Activated T-cell treated with anti-CD3 and anti-CD28 coated beads, Interleukin-2, amount 50 U/mL, for 72 hours (primary cell): Measurements from ENCODE around the gene KAT8. TPM values are rescaled to one million over a fixed set of nuclear protein-coding genes. Genes with fewer than 3 reads are reported as not detected.

Experiments used
- ATAC-seq, 2 donors: fragments of 150-1000 bp; cut with Tn5 transposase; replicated peaks in 1 of 2; 2 replicates each; pipeline ENCODE4 v1.10.0; 2021; ENCODE audit warnings: moderate library complexity in 2 of 2, mild to moderate bottlenecking in 1 of 2
- DNase-seq, 2 donors: peaks; one replicate each; pipeline ENCODE4 v3.0.0; 2021 to 2022; ENCODE audit warnings: mixed read lengths in 1 of 2
- H3K27ac Mint-ChIP-seq: one replicate; pipeline ENCODE4 v1.8.0; 2022; ENCODE audit warnings: mild to moderate bottlenecking, moderate library complexity, mixed read lengths
- H3K27me3 Mint-ChIP-seq: one replicate; pipeline ENCODE4 v1.8.0; 2022; ENCODE audit warnings: low read depth, mixed read lengths
- H3K36me3 Mint-ChIP-seq, 2 donors: one replicate each; pipeline ENCODE4 v1.8.0; 2022; ENCODE audit warnings: mixed read lengths in 2 of 2, mild to moderate bottlenecking in 1 of 2; ENCODE audit not compliant: insufficient read depth in 2 of 2
- H3K4me1 Mint-ChIP-seq: one replicate; pipeline ENCODE4 v1.8.0; 2022; ENCODE audit warnings: low read depth, mixed read lengths
- H3K4me3 Mint-ChIP-seq, 2 donors: one replicate each; pipeline ENCODE4 v1.8.0; 2022; ENCODE audit warnings: mild to moderate bottlenecking in 2 of 2, mixed read lengths in 2 of 2, moderate library complexity in 2 of 2
- H3K9me3 Mint-ChIP-seq, 2 donors: one replicate each; pipeline ENCODE4 v1.8.0; 2022; ENCODE audit warnings: mixed read lengths in 2 of 2
- total RNA-seq, 2 donors: library from RNA; stranded (reverse); gene quantifications; one replicate each; pipeline ENCODE4 v1.2.3, GENCODE V29; 2022

The KAT8 gene
- total RNA-seq, 2 donors from 2014 or later: 50.8 to 55.5 TPM

DNA sequence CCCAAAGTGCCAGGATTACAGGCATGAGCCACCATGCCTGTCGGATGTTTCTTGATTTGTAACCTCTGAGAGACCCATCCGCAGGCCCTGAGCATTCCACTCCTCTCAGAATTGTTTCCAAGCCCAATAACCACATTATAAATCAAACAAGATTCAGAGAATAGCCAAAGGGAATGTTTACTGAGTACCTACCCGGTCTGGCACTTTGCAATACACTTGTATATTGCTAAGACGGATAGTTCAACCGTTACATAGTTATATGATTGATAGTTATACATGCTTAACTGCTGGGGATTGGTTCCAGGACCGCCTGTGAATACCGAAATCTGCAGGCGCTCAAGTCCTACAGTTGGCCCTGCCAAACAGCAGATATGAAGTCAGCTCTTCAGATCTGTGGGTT, 3.0 kb upstream of the KAT8 start:
- ATAC-seq: no peak
- Mint-ChIP-seq H3K9me3 (no peaks in the 10 kb centered on the region), H3K4me3 (no peak overlapping the region), H3K36me3 (peaks cover 0 to 5% of the 10 kb centered on the region in 2 donors), H3K4me1 (peaks cover 40% of the 10 kb centered on the region), H3K27ac (peak overlapping the region; percentile 62), H3K27me3 (no peaks in the 10 kb centered on the region)
- no peak for DNase-seq

DNA sequence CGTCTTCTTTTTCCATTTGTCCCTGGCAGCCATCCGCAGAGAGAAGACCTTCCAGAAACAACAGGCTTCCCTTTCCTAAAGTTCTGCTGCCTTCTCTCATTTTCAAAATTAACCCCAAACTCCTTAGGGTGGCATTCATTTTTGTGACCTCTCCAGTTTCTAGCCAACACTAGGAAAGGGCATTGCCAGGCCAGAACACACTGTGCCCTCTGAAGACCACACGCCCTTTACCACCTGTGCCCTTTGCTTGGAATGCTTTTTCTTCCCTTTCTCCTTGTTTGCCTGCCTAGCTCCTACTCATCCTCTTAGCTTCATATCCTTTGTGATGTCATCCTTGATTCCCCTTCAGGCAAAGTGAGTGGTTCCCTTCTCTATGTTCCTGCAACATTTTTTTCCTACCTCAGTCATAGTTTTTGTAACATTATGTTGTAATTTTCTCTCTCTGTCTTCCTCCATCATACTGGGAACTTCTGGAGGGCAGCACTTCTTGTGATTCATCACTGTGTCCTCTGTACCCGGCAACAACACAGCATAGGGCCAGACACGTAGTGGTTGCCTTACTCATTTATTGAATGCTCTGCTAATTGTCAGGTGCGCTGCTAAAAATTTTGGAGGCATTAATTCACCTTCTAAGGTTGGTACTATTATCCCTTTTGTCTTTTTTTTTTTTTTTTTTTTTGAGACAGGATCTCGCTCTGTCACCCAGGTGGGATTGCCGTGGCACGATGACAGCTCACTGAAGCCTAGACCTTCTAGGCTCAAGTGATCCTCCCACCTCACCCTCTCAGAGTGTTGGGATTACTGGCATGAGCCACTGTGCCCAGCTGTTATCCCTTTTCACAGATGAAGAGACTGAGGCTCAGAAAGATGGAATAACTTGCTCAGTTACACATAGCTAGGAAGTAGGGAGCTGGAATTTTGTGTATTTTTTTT, 1.0 kb downstream of the KAT8 start:
- peaks cover 36% of the 10 kb centered on the region for H3K4me1 Mint-ChIP-seq
- no peak for DNase-seq
- H3K36me3 Mint-ChIP-seq: peaks cover 4 to 18% of the 10 kb centered on the region in 2 donors
- H3K27me3 Mint-ChIP-seq: no peaks in the 10 kb centered on the region
- peak overlapping the region; percentile 82 for H3K4me3 Mint-ChIP-seq
- H3K9me3 Mint-ChIP-seq: no peaks in the 10 kb centered on the region
- peak overlapping the region; percentile 71 for H3K27ac Mint-ChIP-seq
- no peak for ATAC-seq

- Mint-ChIP-seq H3K27ac (no peak overlapping the region), H3K36me3 (peaks cover 4 to 17% of the 10 kb centered on the region in 2 donors), H3K4me3 (no peak overlapping the region), H3K27me3 (no peaks in the 10 kb centered on the region), H3K9me3 (no peaks in the 10 kb centered on the region), H3K4me1 (peaks cover 23% of the 10 kb centered on the region)
- no peak for ATAC-seq
- no peak for DNase-seq
Measured at GRCh38 chr16:31120129-31120528, 2.7 kb downstream of the KAT8 start.

DNA sequence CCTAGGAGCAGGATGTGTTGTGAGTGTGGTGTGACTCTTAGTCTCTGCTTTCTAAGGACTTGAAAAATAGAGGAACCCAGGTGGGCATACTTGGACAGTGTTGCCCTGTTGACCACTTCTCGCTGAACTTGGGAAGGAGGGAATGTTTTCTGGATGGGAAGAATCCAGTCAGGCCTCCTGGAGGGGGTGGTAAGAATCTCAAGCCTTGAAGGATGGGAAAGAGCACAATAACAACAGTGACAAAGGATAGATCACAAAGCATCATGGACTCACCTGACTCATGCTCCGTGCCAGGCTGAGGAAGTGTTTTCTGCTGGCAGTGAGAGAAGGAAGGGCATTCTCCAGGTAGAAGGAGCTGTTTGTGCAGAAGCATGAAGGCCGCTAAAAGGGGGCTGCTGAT, 8.4 kb downstream of the KAT8 start:
- no peak for ATAC-seq
- no peaks in the 10 kb centered on the region for H3K4me1 Mint-ChIP-seq
- DNase-seq: no peak
- no peaks in the 10 kb centered on the region for H3K27me3 Mint-ChIP-seq
- no peaks in the 10 kb centered on the region for H3K9me3 Mint-ChIP-seq
- H3K4me3 Mint-ChIP-seq: no peak overlapping the region
- H3K36me3 Mint-ChIP-seq: peaks cover under 1 to 6% of the 10 kb centered on the region in 2 donors
- no peak overlapping the region for H3K27ac Mint-ChIP-seq

DNA sequence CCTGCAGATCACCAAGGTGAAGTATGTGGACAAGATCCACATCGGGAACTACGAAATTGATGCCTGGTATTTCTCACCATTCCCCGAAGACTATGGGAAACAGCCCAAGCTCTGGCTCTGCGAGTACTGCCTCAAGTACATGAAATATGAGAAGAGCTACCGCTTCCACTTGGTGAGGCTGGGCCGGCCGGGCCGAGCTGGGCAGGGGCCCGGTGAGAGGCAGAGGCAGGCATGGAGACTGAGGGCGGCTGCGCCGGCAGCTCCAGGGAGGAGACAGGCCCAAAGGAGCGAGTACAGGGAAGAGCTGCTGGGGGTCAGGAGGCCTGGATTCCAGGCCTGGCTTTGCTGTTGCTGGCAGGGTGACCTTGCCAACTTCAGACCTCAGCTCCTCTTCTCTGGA, 9.7 kb downstream of the KAT8 start:
- H3K27ac Mint-ChIP-seq: no peak overlapping the region
- no peak overlapping the region for H3K4me3 Mint-ChIP-seq

GRCh38 chr16:31128711-31129567, 11.5 kb downstream of the KAT8 start:
- DNase-seq: no peak
- no peaks in the 10 kb centered on the region for H3K4me1 Mint-ChIP-seq
- no peaks in the 10 kb centered on the region for H3K9me3 Mint-ChIP-seq
- H3K27ac Mint-ChIP-seq: peak overlapping the region; percentile 72
- H3K4me3 Mint-ChIP-seq: no peak overlapping the region
- no peaks in the 10 kb centered on the region for H3K27me3 Mint-ChIP-seq
- ATAC-seq: no peak
- H3K36me3 Mint-ChIP-seq: peaks cover 0 to 1% of the 10 kb centered on the region in 2 donors

More for the DNA sequence above, 9.7 kb downstream of the KAT8 start:
- Mint-ChIP-seq H3K9me3 (no peaks in the 10 kb centered on the region), H3K4me1 (no peaks in the 10 kb centered on the region), H3K36me3 (peaks cover 0 to 4% of the 10 kb centered on the region in 2 donors), H3K27me3 (no peaks in the 10 kb centered on the region)
- ATAC-seq (no peak), DNase-seq (no peak)

GRCh38 chr16:31129568-31130335, 12.3 kb downstream of the KAT8 start:
- Mint-ChIP-seq H3K4me1 (no peaks in the 10 kb centered on the region), H3K9me3 (no peaks in the 10 kb centered on the region), H3K36me3 (peaks cover 0 to 1% of the 10 kb centered on the region in 2 donors), H3K27me3 (no peaks in the 10 kb centered on the region), H3K27ac (no peak overlapping the region), H3K4me3 (no peak overlapping the region)
- DNase-seq: no peak
- no peak for ATAC-seq

DNA sequence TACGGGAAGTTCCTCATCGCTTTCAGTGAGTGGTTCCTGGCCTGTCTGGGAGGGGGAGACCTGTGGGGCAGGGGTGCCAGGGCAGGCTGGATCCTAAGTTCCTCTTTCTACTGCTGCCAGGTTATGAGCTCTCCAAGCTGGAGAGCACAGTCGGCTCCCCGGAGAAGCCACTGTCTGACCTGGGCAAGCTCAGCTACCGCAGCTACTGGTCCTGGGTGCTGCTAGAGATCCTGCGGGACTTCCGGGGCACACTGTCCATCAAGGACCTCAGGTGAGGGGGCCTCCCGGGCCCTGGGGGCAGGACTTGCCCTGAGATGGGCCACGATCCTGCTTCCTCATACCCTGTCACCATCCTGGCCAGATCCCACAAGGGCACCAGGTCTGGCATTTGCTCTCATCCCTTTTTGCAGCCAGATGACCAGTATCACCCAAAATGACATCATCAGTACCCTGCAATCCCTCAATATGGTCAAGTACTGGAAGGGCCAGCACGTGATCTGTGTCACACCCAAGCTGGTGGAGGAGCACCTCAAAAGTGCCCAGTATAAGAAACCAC, 12.9 kb downstream of the KAT8 start:
- ATAC-seq (no peak), DNase-seq (no peak)
- H3K27ac Mint-ChIP-seq: no peak overlapping the region
- H3K4me3 Mint-ChIP-seq: no peak overlapping the region
- H3K4me1 Mint-ChIP-seq: no peaks in the 10 kb centered on the region
- no peaks in the 10 kb centered on the region for H3K9me3 Mint-ChIP-seq
- peaks cover 0 to 1% of the 10 kb centered on the region in 2 donors for H3K36me3 Mint-ChIP-seq
- H3K27me3 Mint-ChIP-seq: no peaks in the 10 kb centered on the region

DNA sequence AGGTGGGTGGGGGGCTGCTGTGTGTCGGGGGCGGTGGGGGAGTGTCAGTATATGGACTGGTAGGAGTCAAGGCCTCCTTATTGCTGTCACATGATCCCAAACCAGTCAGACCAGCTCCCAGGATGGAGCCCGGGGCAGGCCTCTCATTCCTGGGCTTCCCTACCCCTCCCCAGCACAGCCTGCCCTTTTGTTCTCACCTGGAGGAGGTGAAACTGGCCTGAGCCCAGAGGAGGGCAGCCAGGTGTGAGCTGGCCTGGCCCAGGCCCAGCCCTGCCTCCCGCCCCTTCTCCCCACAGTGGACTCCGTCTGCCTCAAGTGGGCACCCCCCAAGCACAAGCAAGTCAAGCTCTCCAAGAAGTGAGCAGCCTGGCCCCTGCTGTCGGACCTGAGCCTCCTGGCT, 13.4 kb downstream of the KAT8 start:
- no peak overlapping the region for H3K4me3 Mint-ChIP-seq
- DNase-seq: no peak
- H3K4me1 Mint-ChIP-seq: no peaks in the 10 kb centered on the region
- no peak overlapping the region for H3K27ac Mint-ChIP-seq
- H3K9me3 Mint-ChIP-seq: no peaks in the 10 kb centered on the region
- peaks cover 0 to 1% of the 10 kb centered on the region in 2 donors for H3K36me3 Mint-ChIP-seq
- ATAC-seq: no peak
- no peaks in the 10 kb centered on the region for H3K27me3 Mint-ChIP-seq

DNA sequence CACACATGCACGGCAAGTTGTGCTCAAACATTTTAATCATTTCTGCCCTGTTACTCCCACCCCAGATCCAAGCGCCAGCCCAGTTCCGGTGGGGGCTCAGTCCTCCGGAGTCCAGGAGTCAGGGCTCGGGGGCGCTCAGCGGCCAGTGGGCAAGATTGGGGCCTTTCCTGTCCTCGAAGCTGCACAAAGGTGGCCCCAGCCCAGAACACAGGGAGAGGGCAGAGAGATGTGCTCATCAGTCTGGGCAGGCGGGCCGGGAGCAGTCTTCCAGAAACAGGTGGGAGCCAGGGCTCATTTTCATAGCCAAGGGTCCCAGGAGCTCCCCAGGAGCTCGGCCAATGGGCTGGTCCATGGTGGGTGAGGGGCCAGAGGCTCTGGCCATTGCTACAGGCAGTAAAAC, 14.0 kb downstream of the KAT8 start:
- H3K36me3 Mint-ChIP-seq: peaks cover 0 to 1% of the 10 kb centered on the region in 2 donors
- no peak overlapping the region for H3K4me3 Mint-ChIP-seq
- H3K4me1 Mint-ChIP-seq: no peaks in the 10 kb centered on the region
- DNase-seq (no peak), ATAC-seq (no peak)
- H3K27ac Mint-ChIP-seq: no peak overlapping the region
- H3K9me3 Mint-ChIP-seq: no peaks in the 10 kb centered on the region
- H3K27me3 Mint-ChIP-seq: no peaks in the 10 kb centered on the region

DNA sequence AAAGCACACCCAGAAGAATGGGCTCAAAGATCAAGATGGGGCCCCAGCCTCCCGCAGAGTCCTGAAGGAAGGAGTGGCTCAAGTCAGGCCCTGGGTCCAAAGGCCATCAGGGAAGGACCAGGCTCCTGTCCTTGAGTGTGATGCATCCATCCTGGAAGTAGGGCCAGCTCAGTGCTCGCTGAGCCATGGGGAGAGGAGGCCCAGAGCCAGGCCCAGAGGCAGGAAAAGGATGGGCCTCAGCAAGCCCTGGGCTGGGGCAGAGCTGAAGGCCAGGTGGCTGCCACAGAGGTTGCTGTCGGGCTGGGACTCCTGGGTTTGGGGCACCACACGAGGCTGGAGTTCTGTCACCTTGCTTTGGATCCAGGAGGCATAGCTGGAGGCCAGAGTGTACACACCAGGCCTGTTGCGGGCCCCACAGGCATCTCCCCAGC, 14.4 kb downstream of the KAT8 start:
- no peak for DNase-seq
- no peak for ATAC-seq
- Mint-ChIP-seq H3K36me3 (peaks cover 0 to 1% of the 10 kb centered on the region in 2 donors), H3K4me1 (no peaks in the 10 kb centered on the region), H3K9me3 (no peaks in the 10 kb centered on the region), H3K4me3 (no peak overlapping the region), H3K27ac (no peak overlapping the region), H3K27me3 (no peaks in the 10 kb centered on the region)

- Mint-ChIP-seq H3K4me3 (no peak overlapping the region), H3K27ac (no peak overlapping the region), H3K9me3 (no peaks in the 10 kb centered on the region), H3K4me1 (no peaks in the 10 kb centered on the region), H3K27me3 (no peaks in the 10 kb centered on the region), H3K36me3 (peaks cover 0 to 1% of the 10 kb centered on the region in 2 donors)
- DNase-seq (no peak), ATAC-seq (no peak)
Measured at GRCh38 chr16:31132303-31132979, 15.0 kb downstream of the KAT8 start.
